GM12878 (cell line): Measurements from ENCODE around the gene HTT-AS. TPM values are rescaled to one million over a fixed set of nuclear protein-coding genes. Genes with fewer than 3 reads are reported as not detected.

Source experiments
- ATAC-seq: fragments of 200-7000 bp; cut with Tn5 transposase; 3 replicates; pipeline ENCODE4 v1.9.1; 2020; ENCODE audit warnings: mild to moderate bottlenecking, moderate library complexity
- BruUV-seq: library from RNA; stranded (reverse); fragments of 400-500 nt; replicated peaks from 2 replicates; lab custom pipeline; 2021; lab: Mats Ljungman, UMichigan
- CTCF ChIA-PET: fragments of 300-600 bp; sonication (Branson Sonifier 250); formaldehyde crosslinking; extraction: SDS; loops from one replicate; lab custom pipeline; 2021; ENCODE audit warnings: inconsistent platforms; lab: Yijun Ruan, JAX
- POLR2A ChIA-PET: fragments of 350-600 bp; formaldehyde crosslinking; extraction: SDS; loops from one replicate; lab custom pipeline; 2021; ENCODE audit warnings: inconsistent platforms; lab: Charles Lee
- RAD21 ChIA-PET: fragments of 300-600 bp; sonication (Branson Sonifier 250); formaldehyde crosslinking; loops from one replicate; lab custom pipeline; 2023; ENCODE audit warnings: antibody characterized with exemption; ENCODE audit not compliant: unreplicated experiment; lab: Charles Lee
- SMC1A ChIA-PET: fragments of 300-600 bp; sonication (Branson Sonifier 250); formaldehyde crosslinking; loops from one replicate; lab custom pipeline; 2023; ENCODE audit not compliant: unreplicated experiment, uncharacterized antibody; lab: Charles Lee
- DNase-seq: peaks from one replicate; pipeline ENCODE4 v3.0.0-alpha.2; 2011; ENCODE audit warnings: low read depth, low spot score
- FAIRE-seq: peaks from 3 replicates; lab custom pipeline; 2011; peaks lifted over from hg19 to GRCh38; lab: Jason Lieb, UNC
- H2AFZ ChIP-seq: 2 replicates; pipeline ENCODE4 v1.6.0; 2011; ENCODE audit warnings: low read depth, low read length, control low read depth; ENCODE audit not compliant: control insufficient read depth
- H3K27ac ChIP-seq: 2 replicates; pipeline ENCODE4 v1.5.1; 2011; ENCODE audit warnings: control low read depth; ENCODE audit not compliant: control insufficient read depth, insufficient read depth
- H3K27me3 ChIP-seq, 2 experiments: replicated peaks in 1 of 2; 2 replicates each; pipeline versions ENCODE4 v1.6.0 to v1.6.1; 2011; ENCODE audit warnings: low read length in 1 of 2; ENCODE audit not compliant: control insufficient read depth in 2 of 2, insufficient read depth in 2 of 2
- H3K36me3 ChIP-seq, 2 experiments: 2 replicates each; pipeline ENCODE4 v1.5.1; 2011; ENCODE audit warnings: low read length in 1 of 2; ENCODE audit not compliant: control insufficient read depth in 2 of 2, insufficient read depth in 2 of 2
- H3K4me1 ChIP-seq: 2 replicates; pipeline ENCODE4 v1.6.1; 2011; ENCODE audit warnings: mild to moderate bottlenecking, low read length, moderate library complexity, mixed read lengths; ENCODE audit not compliant: control insufficient read depth, insufficient read depth
- H3K4me2 ChIP-seq: 2 replicates; pipeline ENCODE4 v1.6.0; 2011; ENCODE audit warnings: control low read depth; ENCODE audit not compliant: control insufficient read depth, insufficient read depth
- H3K4me3 ChIP-seq: fragments of 200-600 bp; sonication (generic); 2 replicates; pipeline ENCODE4 v1.5.1; 2016
- H3K79me2 ChIP-seq: 2 replicates; pipeline ENCODE4 v1.6.0; 2011; ENCODE audit warnings: low read length; ENCODE audit not compliant: control insufficient read depth, insufficient read depth
- H3K9ac ChIP-seq: 2 replicates; pipeline ENCODE4 v1.8.0; 2011; ENCODE audit warnings: low read length, control low read depth, mixed read lengths; ENCODE audit not compliant: control insufficient read depth, insufficient read depth
- H3K9me3 ChIP-seq: replicated peaks from 3 replicates; pipeline ENCODE4 v1.5.1; 2011; ENCODE audit warnings: mild to moderate bottlenecking, low read length; ENCODE audit not compliant: control insufficient read depth, insufficient read depth
- H4K20me1 ChIP-seq: 2 replicates; pipeline ENCODE4 v1.6.0; 2011; ENCODE audit not compliant: control insufficient read depth, insufficient read depth
- ASH2L ChIP-seq: fragments of 300-600, 200-600 bp; sonication (generic); IDR thresholded peaks from 2 replicates; pipeline ENCODE4 v1.6.1; 2017; ENCODE audit warnings: low read depth, mild to moderate bottlenecking, borderline replicate concordance
- CEBPB ChIP-seq, 2 experiments: fragments of 150-350 bp in 1 of 2; IDR thresholded peaks; 2 replicates each; pipeline ENCODE4 v1.6.1; 2012 to 2014; ENCODE audit warnings: low read depth in 2 of 2, low read length in 2 of 2, borderline replicate concordance in 1 of 2, inconsistent platforms in 1 of 2
- DPF2 ChIP-seq: fragments of 450-650 bp; IDR thresholded peaks from 2 replicates; pipeline ENCODE4 v1.6.1; 2017; ENCODE audit warnings: mild to moderate bottlenecking
- KDM1A ChIP-seq: fragments of 200-600 bp; sonication (generic); IDR thresholded peaks from 2 replicates; pipeline ENCODE4 v1.6.1; 2016; ENCODE audit warnings: borderline replicate concordance
- MEF2A ChIP-seq: IDR thresholded peaks from 2 replicates; pipeline ENCODE4 v1.6.1; 2011; ENCODE audit warnings: low read depth, mild to moderate bottlenecking, low read length, moderate library complexity; ENCODE audit not compliant: insufficient read depth
- RAD51 ChIP-seq: fragments of 450-650 bp; IDR thresholded peaks from 2 replicates; pipeline ENCODE4 v1.6.1; 2016; ENCODE audit warnings: moderate library complexity, mild to moderate bottlenecking, inconsistent platforms
- SKIL ChIP-seq: fragments of 450-650 bp; IDR thresholded peaks from 2 replicates; pipeline ENCODE4 v1.6.1; 2017; ENCODE audit warnings: mild to moderate bottlenecking, low read depth, inconsistent platforms; ENCODE audit not compliant: poor library complexity, severe bottlenecking
- SPI1 ChIP-seq: IDR thresholded peaks from 2 replicates; pipeline ENCODE4 v1.6.1; 2011; ENCODE audit warnings: low read depth, mild to moderate bottlenecking, low read length, moderate library complexity, borderline replicate concordance; ENCODE audit not compliant: insufficient read depth
- TCF3 ChIP-seq: IDR thresholded peaks from 2 replicates; pipeline ENCODE4 v1.6.1; 2012; ENCODE audit warnings: low read depth, mild to moderate bottlenecking, low read length, borderline replicate concordance; ENCODE audit not compliant: insufficient read depth
- USF2 ChIP-seq: IDR thresholded peaks from 2 replicates; pipeline ENCODE4 v1.6.1; 2011; ENCODE audit warnings: low read depth, low read length, improper control_type of control experiment, borderline replicate concordance
- YBX1 ChIP-seq: fragments of 450-650 bp; IDR thresholded peaks from 2 replicates; pipeline ENCODE4 v1.6.1; 2016; ENCODE audit warnings: antibody characterized with exemption
- ZNF384 ChIP-seq: IDR thresholded peaks from 2 replicates; pipeline ENCODE4 v1.6.1; 2012; ENCODE audit warnings: low read depth, mild to moderate bottlenecking, low read length, improper control_type of control experiment, borderline replicate concordance
- WGBS: methylation state at CpG from one replicate; pipeline ENCODE4 v1.1.6; 2016; ENCODE audit warnings: low lambda C conversion rate; ENCODE audit not compliant: insufficient replicate concordance, insufficient coverage; ENCODE audit errors: missing lambda C conversion rate; 5-methylcytosine and 5-hydroxymethylcytosine counted together
- in situ Hi-C: fragments of 300-500 bp; cut with MboI; formaldehyde crosslinking; loops from 9 replicates; pipeline ENCODE4 v1.14.3; 2018; ENCODE audit warnings: mixed read lengths
- intact Hi-C: fragments of 100-400 bp; cut with micrococcal nuclease; formaldehyde crosslinking; loops from one replicate; pipeline ENCODE4 v1.14.2; 2022; ENCODE audit not compliant: unreplicated experiment
- polyA plus RNA-seq, 11 experiments: library from polyadenylated mRNA; depleted of rRNA in 4 of 11; unstranded in 6 of 11; stranded (reverse) in 5 of 11; fragments of >200 nt; fragmentation: Nextera tagmentation in 4 of 11; fragmentation: Illumina TruSeq in 1 of 11; extraction: Ambion mirVana in 4 of 11; extraction: Trizol in 1 of 11; gene quantifications; 1 replicate in 1 of 11; 2 replicates in 10 of 11; pipeline versions ENCODE4 v1.2.1 to v1.2.3, GENCODE V29; 2011 to 2016; ENCODE audit warnings: inconsistent platforms in 2 of 11, missing spikeins in 2 of 11, low read depth in 1 of 11
- total RNA-seq, 4 experiments: library from RNA; depleted of rRNA in 3 of 4; stranded (reverse); fragments of >200 nt in 3 of 4; fragmentation: Illumina TruSeq in 1 of 4; extraction: Trizol in 1 of 4; gene quantifications; 2 replicates each; pipeline versions ENCODE4 v1.2.1 to v1.2.3, GENCODE V29; 2013 to 2021
- TF ChIP-seq, protein P1 (sequence below): fragments of 450-650 bp; IDR thresholded peaks from 2 replicates; pipeline ENCODE4 v1.6.1; 2018; ENCODE audit warnings: borderline replicate concordance, mild to moderate bottlenecking; ENCODE audit not compliant: partially characterized antibody

The HTT-AS gene
- total and polyA plus RNA-seq, 10 of the 15 experiments (the other 5 are each of a cell fraction or from before 2014, with no cell fraction given): not detected

DNA sequence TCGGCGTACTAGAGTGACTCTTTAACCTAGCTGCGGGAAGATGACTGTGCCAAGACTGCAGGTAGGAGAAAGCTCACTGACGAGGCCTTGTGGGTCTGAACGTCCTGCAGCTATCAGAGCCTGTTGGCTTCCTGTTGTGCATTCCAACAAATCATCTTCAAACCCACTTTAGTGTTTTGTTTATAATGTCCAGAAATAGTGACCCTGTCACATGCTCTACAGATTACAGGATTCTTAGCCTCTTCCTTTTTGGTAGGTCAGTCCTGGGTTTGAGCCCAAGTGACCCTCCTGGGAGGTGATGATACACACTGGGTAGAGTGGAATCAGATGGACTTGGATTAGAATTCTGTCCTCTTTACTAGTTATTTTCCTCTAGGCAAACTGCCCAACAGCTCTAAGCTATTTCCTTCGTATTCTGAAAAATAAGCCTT is 33.4 kb upstream of the HTT-AS start (continued):
- TF ChIP-seq DPF2 (no peak), ASH2L (no peak), TCF3 (no peak), CEBPB (IDR thresholded peaks at IDR 0.05; ENCODE audit: borderline replicate concordance in 1 of 2, low read depth in 2 of 2, low read length in 2 of 2) (no peak)
- TF ChIP-seq, protein P1, sequence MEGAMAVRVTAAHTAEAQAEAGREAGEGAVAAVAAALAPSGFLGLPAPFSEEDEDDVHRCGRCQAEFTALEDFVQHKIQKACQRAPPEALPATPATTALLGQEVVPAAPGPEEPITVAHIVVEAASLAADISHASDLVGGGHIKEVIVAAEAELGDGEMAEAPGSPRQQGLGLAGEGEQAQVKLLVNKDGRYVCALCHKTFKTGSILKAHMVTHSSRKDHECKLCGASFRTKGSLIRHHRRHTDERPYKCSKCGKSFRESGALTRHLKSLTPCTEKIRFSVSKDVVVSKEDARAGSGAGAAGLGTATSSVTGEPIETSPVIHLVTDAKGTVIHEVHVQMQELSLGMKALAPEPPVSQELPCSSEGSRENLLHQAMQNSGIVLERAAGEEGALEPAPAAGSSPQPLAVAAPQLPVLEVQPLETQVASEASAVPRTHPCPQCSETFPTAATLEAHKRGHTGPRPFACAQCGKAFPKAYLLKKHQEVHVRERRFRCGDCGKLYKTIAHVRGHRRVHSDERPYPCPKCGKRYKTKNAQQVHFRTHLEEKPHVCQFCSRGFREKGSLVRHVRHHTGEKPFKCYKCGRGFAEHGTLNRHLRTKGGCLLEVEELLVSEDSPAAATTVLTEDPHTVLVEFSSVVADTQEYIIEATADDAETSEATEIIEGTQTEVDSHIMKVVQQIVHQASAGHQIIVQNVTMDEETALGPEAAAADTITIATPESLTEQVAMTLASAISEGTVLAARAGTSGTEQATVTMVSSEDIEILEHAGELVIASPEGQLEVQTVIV: no peak

- in situ Hi-C loops: loop anchor here (10.0 kb wide), 1 partner anchor 338 kb away; the partner anchor contains the start of gene HGFAC
- ChIA-PET RAD21 (interaction anchor here (0.6 to 2.2 kb wide), 6 partner anchors 14 to 61 kb away, joined by 3 to 5 read pairs (median 4); no protein-coding TSS in a partner anchor), CTCF (interaction anchor here (0.7 to 2.7 kb wide), 30 partner anchors 9 to 373 kb away, joined by 3 to 14 read pairs (median 4); no protein-coding TSS in a partner anchor), SMC1A (interaction anchor here (0.7 to 3.0 kb wide), 17 partner anchors 10 to 373 kb away, joined by 3 to 14 read pairs (median 4); no protein-coding TSS in a partner anchor), POLR2A (no interaction called here)
- Histone ChIP-seq H3K36me3 (peaks cover 33 to 49% of the 10 kb centered on the region in 2 experiments), H3K9me3 (no peaks in the 10 kb centered on the region), H3K9ac (no peak overlapping the region), H3K4me3 (no peak overlapping the region), H3K27me3 (no peaks in the 10 kb centered on the region), H2AFZ (no peak overlapping the region), H4K20me1 (no peaks in the 10 kb centered on the region; the same call in 1 of the 2 replicates), H3K79me2 (peaks cover 3% of the 10 kb centered on the region; the same call in 1 of the 2 replicates), H3K4me2 (no peak overlapping the region), H3K4me1 (peaks cover 5% of the 10 kb centered on the region), H3K27ac (no peak overlapping the region)
- no peak for DNase-seq
- intact Hi-C loops: loop anchor here (2.0 kb wide), 1 partner anchor 336 kb away; no protein-coding TSS in a partner anchor
- ATAC-seq: no peak
- WGBS: 97% methylated on average over 5 of the region's 5 CpGs
- FAIRE-seq: no peak
- no TSS peak for BruUV-seq
- no peak for TF ChIP-seq ZNF384
- TF ChIP-seq USF2: no peak
- no peak for TF ChIP-seq MEF2A
- TF ChIP-seq YBX1: no peak
- TF ChIP-seq, protein P1: no peak
- TF ChIP-seq RAD51: no peak
- TF ChIP-seq SPI1: no peak
- no peak for TF ChIP-seq SKIL
- TF ChIP-seq KDM1A: no peak
These were observed 32.9 kb upstream of the HTT-AS start for GRCh38 chr4:3107271-3107670.
